Astrocyte (in vitro differentiated cells and primary cell): Measurements from ENCODE around the gene MEGF11.

Experiments
- CTCF ChIP-seq: IDR thresholded peaks from 2 replicates; pipeline ENCODE4 v1.5.1; 2011; ENCODE audit warnings: low read depth, mild to moderate bottlenecking, inconsistent platforms, low read length, moderate library complexity; ENCODE audit not compliant: insufficient read depth
- EZH2 ChIP-seq: IDR thresholded peaks from 2 replicates; pipeline ENCODE4 v1.6.1; 2012; ENCODE audit warnings: mild to moderate bottlenecking, low read length, inconsistent platforms; ENCODE audit not compliant: insufficient read depth

GRCh38 chr15:66288551-66289185, 35.1 kb upstream of the MEGF11 start:
- TF ChIP-seq EZH2 (no peak), CTCF (no peak)
